NOMO-1 treated with dmso at 0.1 percent for 144 hours (cell line): Measurements from ENCODE around the gene WBP4.
"Not testable (repeated sequence)": the region's sequence is repeated elsewhere in the genome, so short reads cannot be mapped to it uniquely, and the experiment has no call there.

Experiments
- DNase-seq: peaks from one replicate; lab custom pipeline; 2025; ENCODE audit not compliant: unreplicated experiment; lab: John Stamatoyannopoulos, UW

WBP4 gene

GRCh38 chr13:41061075-41061913 lies at the start of gene WBP4:
TSS of gene WBP4 (plus strand) at chr13:41061509. CDS start at chr13:41061674, 165 bp downstream.
- DNase-seq = peak; percentile 93

GRCh38 chr13:41012536-41012935 lies 48.8 kb upstream of the WBP4 start:
- no peak for DNase-seq

- DNase-seq = no peak
Measured at GRCh38 chr13:41013835-41014234, 47.5 kb upstream of the WBP4 start.

- no peak for DNase-seq
Measured at GRCh38 chr13:41015920-41016319, 45.4 kb upstream of the WBP4 start.

- no peak for DNase-seq
Measured at GRCh38 chr13:41017159-41017558, 44.1 kb upstream of the WBP4 start.

- DNase-seq = no peak
Measured at GRCh38 chr13:41017817-41018601, 43.3 kb upstream of the WBP4 start.

- no peak for DNase-seq
Measured at GRCh38 chr13:41018602-41018948, 42.7 kb upstream of the WBP4 start.

GRCh38 chr13:41019011-41019487 lies 42.3 kb upstream of the WBP4 start, which contains the start of gene ELF1:
TSS of gene ELF1 (minus strand) at chr13:41019316. CDS start at chr13:40982054, 37,262 bp downstream.
- DNase-seq = peak; percentile 84

GRCh38 chr13:41019578-41020347 lies 41.5 kb upstream of the WBP4 start:
- no peak for DNase-seq

GRCh38 chr13:41025518-41025917 lies 35.8 kb upstream of the WBP4 start:
- DNase-seq = no peak

GRCh38 chr13:41026788-41027187 lies 34.5 kb upstream of the WBP4 start:
- no peak for DNase-seq

- DNase-seq = no peak
Measured at GRCh38 chr13:41028051-41028450, 33.3 kb upstream of the WBP4 start.

GRCh38 chr13:41029629-41030028 lies 31.7 kb upstream of the WBP4 start:
- no peak for DNase-seq

- DNase-seq = no peak
Measured at GRCh38 chr13:41032691-41033376, 28.5 kb upstream of the WBP4 start.

GRCh38 chr13:41034382-41034781 lies 26.9 kb upstream of the WBP4 start:
- no peak for DNase-seq

GRCh38 chr13:41034881-41035280 lies 26.4 kb upstream of the WBP4 start:
- no peak for DNase-seq

- not testable (repeated sequence) for DNase-seq
Measured at GRCh38 chr13:41036557-41036956, 24.8 kb upstream of the WBP4 start.

GRCh38 chr13:41039746-41040145 lies 21.6 kb upstream of the WBP4 start:
- no peak for DNase-seq

- DNase-seq = no peak
Measured at GRCh38 chr13:41040584-41041334, 20.6 kb upstream of the WBP4 start.

GRCh38 chr13:41042419-41042818 lies 18.9 kb upstream of the WBP4 start:
- not testable (repeated sequence) for DNase-seq
